ENCODE data around the gene AMBP. TPM values are rescaled to one million over a fixed set of nuclear protein-coding genes. Genes with fewer than 3 reads are reported as not detected.

The AMBP gene
- total RNA-seq, 1 experiment from 2014 or later = 0.20 TPM

GRCh38 chr9:114034196-114034595 is 43.9 kb downstream of the AMBP start:
- Histone ChIP-seq H3K4me1 (ENCODE audit: insufficient read depth, low read length) (peaks cover 4% of the 10 kb centered on the region; the same call in 1 of the 2 replicates), H2BK15ac (ENCODE audit: low read depth, low read length) (no peak overlapping the region), H3K79me2 (ENCODE audit: insufficient read depth, low read length) (no peaks in the 10 kb centered on the region), H3K23ac (ENCODE audit: insufficient read length, low read depth, low read length) (no peak overlapping the region), H3K79me1 (ENCODE audit: insufficient read depth, low read depth, low read length, poor library complexity, severe bottlenecking) (no peaks in the 10 kb centered on the region), H3K9me3 (ENCODE audit: control insufficient read depth, low read depth, low read length) (no peaks in the 10 kb centered on the region), H2AFZ (ENCODE audit: low read length) (no peak overlapping the region), H3K23me2 (ENCODE audit: insufficient read length, low read depth, low read length, poor library complexity, severe bottlenecking) (no peaks in the 10 kb centered on the region), H4K20me1 (ENCODE audit: control insufficient read depth, insufficient read depth, insufficient read length) (no peaks in the 10 kb centered on the region), H4K91ac (ENCODE audit: insufficient read length, low read depth, low read length) (no peak overlapping the region), H4K5ac (ENCODE audit: insufficient read length, low read depth, low read length) (no peak overlapping the region), H3K18ac (ENCODE audit: insufficient read length, low read depth, low read length) (no peak overlapping the region), H2BK20ac (ENCODE audit: low read depth, low read length, poor library complexity, severe bottlenecking) (no peak overlapping the region), H3K56ac (ENCODE audit: insufficient read length, low read depth, low read length) (no peak overlapping the region), H2BK5ac (ENCODE audit: insufficient read length, low read length) (no peak overlapping the region), H2BK12ac (ENCODE audit: insufficient read length, low read depth, low read length) (no peak overlapping the region), H4K8ac (replicated peaks; ENCODE audit: insufficient read length, low read depth, low read length) (no peak overlapping the region), H3K4me2 (ENCODE audit: insufficient read depth, insufficient read length, low read length) (no peak overlapping the region), H3K27ac (ENCODE audit: insufficient read length, low read depth, low read length) (no peak overlapping the region), H3K9ac (ENCODE audit: extremely low read depth, insufficient read length, low read length) (no peak overlapping the region), H3K4ac (ENCODE audit: low read depth, low read length) (no peak overlapping the region), H3T11ph (ENCODE audit: low read length) (no peak overlapping the region), H2BK120ac (ENCODE audit: low read depth, low read length, poor library complexity, severe bottlenecking) (no peak overlapping the region), H3K27me3 (ENCODE audit: insufficient read depth, low read length) (no peaks in the 10 kb centered on the region), H2AK5ac (ENCODE audit: insufficient read length, low read length) (no peak overlapping the region), H3K14ac (ENCODE audit: insufficient read depth, low read length) (no peak overlapping the region)
- Mint-ChIP-seq H3K9me3 (no peaks in the 10 kb centered on the region), H3K4me1 (peaks cover 14 to 21% of the 10 kb centered on the region in 2 experiments), H3K27me3 (ENCODE audit: low read depth) (no peaks in the 10 kb centered on the region), H3K36me3 (ENCODE audit: insufficient read depth in 1 of 3, low read depth in 3 of 3) (peaks cover 13 to 50% (median 26%) of the 10 kb centered on the region in 3 experiments; a peak in 6 of 7 replicates), H3K4me3 (no peak overlapping the region), H3K27ac (no peak overlapping the region)
- no peak for DNase-seq
- no CpG with 5 or more reads among the region's 10 CpGs for WGBS (ENCODE audit: extremely low coverage, insufficient read length, low lambda C conversion rate)
- TF ChIP-seq CTCF (conservative IDR thresholded peaks at IDR 0.05) = no peak
